Neural progenitor cell (in vitro differentiated cells): ENCODE measurements around the gene SLC9A4. TPM values are rescaled to one million over a fixed set of nuclear protein-coding genes. Genes with fewer than 3 reads are reported as not detected.
A peak's percentile ranks its signal among the peaks of the same experiment; 100 is the strongest.

Experiments used
- DNase-seq: peaks from one replicate; pipeline ENCODE4 v3.0.0-alpha.2; 2016; ENCODE audit warnings: low spot score
- H2AFZ ChIP-seq: fragments of 200-600 bp; sonication (generic); replicated peaks from 2 replicates; pipeline ENCODE4 v1.6.1; 2016; ENCODE audit warnings: antibody characterized with exemption
- H3F3A ChIP-seq: fragments of 200-600 bp; sonication (generic); 2 replicates; pipeline ENCODE4 v1.6.1; 2016; ENCODE audit warnings: antibody characterized with exemption, low read depth
- H3K27ac ChIP-seq: fragments of 200-600 bp; sonication (generic); 2 replicates; pipeline ENCODE4 v1.5.1; 2016; ENCODE audit warnings: mild to moderate bottlenecking
- H3K27me3 ChIP-seq: fragments of 200-600 bp; sonication (generic); 2 replicates; pipeline ENCODE4 v1.6.1; 2016; ENCODE audit warnings: mild to moderate bottlenecking, moderate library complexity
- H3K36me3 ChIP-seq: fragments of 200-600 bp; sonication (generic); 2 replicates; pipeline ENCODE4 v1.5.1; 2016
- H3K4me1 ChIP-seq: fragments of 200-600 bp; sonication (generic); 2 replicates; pipeline ENCODE4 v1.6.1; 2016; ENCODE audit warnings: mixed run types
- H3K4me2 ChIP-seq: fragments of 200-600 bp; sonication (generic); 2 replicates; pipeline ENCODE4 v1.6.1; 2016
- H3K4me3 ChIP-seq: fragments of 200-600 bp; sonication (generic); 2 replicates; pipeline ENCODE4 v1.5.1; 2016
- H3K79me2 ChIP-seq: fragments of 200-600 bp; sonication (generic); 2 replicates; pipeline ENCODE4 v1.6.1; 2016; ENCODE audit warnings: low read depth
- H3K9ac ChIP-seq: fragments of 200-600 bp; sonication (generic); 2 replicates; pipeline ENCODE4 v1.6.1; 2016
- H3K9me3 ChIP-seq: fragments of 200-600 bp; sonication (generic); 2 replicates; pipeline ENCODE4 v1.5.1; 2016; ENCODE audit warnings: low read depth
- H4K20me1 ChIP-seq: fragments of 200-600 bp; sonication (generic); 2 replicates; pipeline ENCODE4 v1.6.1; 2016; ENCODE audit warnings: low read depth
- H3K27ac Mint-ChIP-seq: 3 replicates; pipeline ENCODE4 v1.8.0; 2021; ENCODE audit warnings: mixed read lengths
- H3K27me3 Mint-ChIP-seq: 2 replicates; pipeline ENCODE4 v1.8.0; 2022; ENCODE audit warnings: low read depth, mild to moderate bottlenecking, inconsistent platforms, moderate library complexity, mixed read lengths; ENCODE audit not compliant: insufficient read depth
- H3K36me3 Mint-ChIP-seq: 3 replicates; pipeline ENCODE4 v1.8.0; 2021; ENCODE audit warnings: mixed read lengths
- H3K4me1 Mint-ChIP-seq: 3 replicates; pipeline ENCODE4 v1.8.0; 2021; ENCODE audit warnings: mixed read lengths
- H3K4me3 Mint-ChIP-seq: 3 replicates; pipeline ENCODE4 v1.8.0; 2021; ENCODE audit warnings: mild to moderate bottlenecking, moderate library complexity, mixed read lengths
- H3K9me3 Mint-ChIP-seq: 3 replicates; pipeline ENCODE4 v1.8.0; 2020; ENCODE audit warnings: mixed read lengths
- EZH2 ChIP-seq: fragments of 200-600 bp; sonication (generic); IDR thresholded peaks from 2 replicates; pipeline ENCODE4 v1.6.1; 2017; ENCODE audit warnings: antibody characterized with exemption, mild to moderate bottlenecking, moderate library complexity
- EZH2phosphoT487 ChIP-seq: fragments of 200-600 bp; sonication (generic); IDR thresholded peaks from 2 replicates; pipeline ENCODE4 v1.6.1; 2017; ENCODE audit warnings: antibody characterized with exemption
- total RNA-seq: library from RNA; depleted of rRNA; stranded (reverse); fragments of >200 nt; gene quantifications from 2 replicates; pipeline ENCODE4 v1.2.3, GENCODE V29; 2015; ENCODE audit warnings: low replicate concordance
- TF ChIP-seq, protein P1 (sequence below): fragments of 200-600 bp; sonication (generic); IDR thresholded peaks from 2 replicates; pipeline ENCODE4 v1.5.1; 2017; ENCODE audit warnings: antibody characterized with exemption, mild to moderate bottlenecking

SLC9A4 gene
- total RNA-seq, 1 donor from 2014 or later: not detected

DNA sequence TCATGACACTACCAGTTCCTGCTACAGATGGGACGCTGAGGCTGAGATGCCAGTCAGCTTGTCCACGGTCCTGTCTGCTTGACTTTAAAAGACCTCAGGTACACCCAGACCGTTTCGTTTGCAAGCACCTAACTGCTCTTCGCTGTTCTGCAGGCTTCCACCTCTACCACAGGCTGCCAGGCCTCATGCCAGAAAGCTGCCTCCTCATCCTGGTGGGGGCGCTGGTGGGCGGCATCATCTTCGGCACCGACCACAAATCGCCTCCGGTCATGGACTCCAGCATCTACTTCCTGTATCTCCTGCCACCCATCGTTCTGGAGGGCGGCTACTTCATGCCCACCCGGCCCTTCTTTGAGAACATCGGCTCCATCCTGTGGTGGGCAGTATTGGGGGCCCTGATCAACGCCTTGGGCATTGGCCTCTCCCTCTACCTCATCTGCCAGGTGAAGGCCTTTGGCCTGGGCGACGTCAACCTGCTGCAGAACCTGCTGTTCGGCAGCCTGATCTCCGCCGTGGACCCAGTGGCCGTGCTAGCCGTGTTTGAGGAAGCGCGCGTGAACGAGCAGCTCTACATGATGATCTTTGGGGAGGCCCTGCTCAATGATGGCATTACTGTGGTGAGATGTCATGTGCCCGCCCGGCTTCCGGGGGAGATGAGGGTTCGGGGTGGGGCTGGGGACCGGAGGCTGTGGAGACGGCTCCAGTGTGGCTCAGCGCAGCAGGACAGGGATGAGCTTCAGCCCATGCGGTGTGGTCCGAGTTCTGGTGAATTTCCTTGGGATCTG lies 5.9 kb downstream of the SLC9A4 start:
- Mint-ChIP-seq H3K27ac (no peak overlapping the region), H3K9me3 (no peaks in the 10 kb centered on the region), H3K27me3 (no peaks in the 10 kb centered on the region), H3K36me3 (no peaks in the 10 kb centered on the region), H3K4me3 (no peak overlapping the region), H3K4me1 (no peaks in the 10 kb centered on the region)
- Histone ChIP-seq H3K4me3 (no peak overlapping the region), H3K4me1 (no peaks in the 10 kb centered on the region), H3K9me3 (no peaks in the 10 kb centered on the region), H2AFZ (no peak overlapping the region), H3K4me2 (no peak overlapping the region), H3F3A (no peaks in the 10 kb centered on the region), H3K27ac (no peak overlapping the region), H4K20me1 (no peaks in the 10 kb centered on the region), H3K27me3 (no peaks in the 10 kb centered on the region), H3K36me3 (no peaks in the 10 kb centered on the region), H3K9ac (no peak overlapping the region), H3K79me2 (no peaks in the 10 kb centered on the region)
- no peak for DNase-seq
- no peak for TF ChIP-seq EZH2
- TF ChIP-seq, protein P1, sequence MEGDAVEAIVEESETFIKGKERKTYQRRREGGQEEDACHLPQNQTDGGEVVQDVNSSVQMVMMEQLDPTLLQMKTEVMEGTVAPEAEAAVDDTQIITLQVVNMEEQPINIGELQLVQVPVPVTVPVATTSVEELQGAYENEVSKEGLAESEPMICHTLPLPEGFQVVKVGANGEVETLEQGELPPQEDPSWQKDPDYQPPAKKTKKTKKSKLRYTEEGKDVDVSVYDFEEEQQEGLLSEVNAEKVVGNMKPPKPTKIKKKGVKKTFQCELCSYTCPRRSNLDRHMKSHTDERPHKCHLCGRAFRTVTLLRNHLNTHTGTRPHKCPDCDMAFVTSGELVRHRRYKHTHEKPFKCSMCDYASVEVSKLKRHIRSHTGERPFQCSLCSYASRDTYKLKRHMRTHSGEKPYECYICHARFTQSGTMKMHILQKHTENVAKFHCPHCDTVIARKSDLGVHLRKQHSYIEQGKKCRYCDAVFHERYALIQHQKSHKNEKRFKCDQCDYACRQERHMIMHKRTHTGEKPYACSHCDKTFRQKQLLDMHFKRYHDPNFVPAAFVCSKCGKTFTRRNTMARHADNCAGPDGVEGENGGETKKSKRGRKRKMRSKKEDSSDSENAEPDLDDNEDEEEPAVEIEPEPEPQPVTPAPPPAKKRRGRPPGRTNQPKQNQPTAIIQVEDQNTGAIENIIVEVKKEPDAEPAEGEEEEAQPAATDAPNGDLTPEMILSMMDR: peak; percentile 18

DNA sequence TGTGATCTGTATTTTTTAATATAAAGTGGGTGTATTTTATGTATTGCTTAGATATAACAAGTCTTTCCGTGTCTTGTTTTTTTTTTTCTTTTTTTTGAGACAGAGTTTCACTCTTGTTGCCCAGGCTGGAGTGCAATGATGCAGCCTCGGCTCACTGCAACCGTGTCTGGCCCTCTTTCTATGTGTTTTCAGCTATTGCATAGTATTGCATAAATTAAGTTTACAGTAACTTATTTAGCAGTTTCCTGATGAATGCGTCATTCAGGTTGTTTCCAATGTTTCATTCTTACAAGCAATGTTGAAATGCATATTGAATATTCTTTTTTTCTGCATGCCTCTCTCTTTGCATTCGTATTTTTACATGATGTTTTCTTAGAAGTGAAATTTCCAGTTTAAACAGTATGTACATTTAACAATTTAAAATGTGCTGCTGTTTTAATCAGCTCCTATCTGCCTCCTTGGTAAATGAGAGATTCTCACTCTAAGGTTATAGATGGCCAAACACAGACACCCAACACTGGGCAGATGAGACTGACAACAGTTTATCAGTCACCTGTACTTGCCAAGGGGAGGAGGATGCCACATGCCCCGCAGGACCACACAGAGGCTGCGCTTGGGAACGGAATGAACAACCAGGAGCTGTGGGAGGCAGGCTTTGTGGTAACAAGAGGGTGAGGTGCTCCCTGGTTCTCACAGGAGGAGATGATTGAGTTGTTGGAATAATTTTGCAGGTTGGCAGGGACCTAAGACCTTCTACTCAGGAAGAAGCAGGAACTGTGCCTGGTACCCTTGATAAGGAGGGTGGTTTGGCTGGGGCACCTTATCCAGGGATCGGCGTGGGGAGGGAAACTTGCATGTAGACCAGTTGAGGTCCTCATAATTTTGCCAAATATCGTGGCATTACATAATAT lies 7.5 kb downstream of the SLC9A4 start:
- no peak for DNase-seq

GRCh38 chr2:102481931-102482330 lies 8.9 kb downstream of the SLC9A4 start:
- Histone ChIP-seq H3K4me1 (no peaks in the 10 kb centered on the region), H2AFZ (no peak overlapping the region), H3F3A (no peaks in the 10 kb centered on the region), H3K36me3 (no peaks in the 10 kb centered on the region), H3K27ac (no peak overlapping the region), H4K20me1 (no peaks in the 10 kb centered on the region), H3K4me2 (no peak overlapping the region), H3K4me3 (no peak overlapping the region), H3K27me3 (no peaks in the 10 kb centered on the region), H3K79me2 (no peaks in the 10 kb centered on the region), H3K9me3 (no peaks in the 10 kb centered on the region), H3K9ac (no peak overlapping the region)
- TF ChIP-seq EZH2 (no peak), EZH2phosphoT487 (no peak)
- TF ChIP-seq, protein P1: no peak
- Mint-ChIP-seq H3K4me1 (no peaks in the 10 kb centered on the region), H3K36me3 (no peaks in the 10 kb centered on the region), H3K27me3 (no peaks in the 10 kb centered on the region), H3K27ac (no peak overlapping the region), H3K4me3 (no peak overlapping the region), H3K9me3 (no peaks in the 10 kb centered on the region)
- DNase-seq: no peak

More for the DNA sequence above, 7.5 kb downstream of the SLC9A4 start:
- no peak overlapping the region for H3K27ac Mint-ChIP-seq
- no peaks in the 10 kb centered on the region for H3K27me3 Mint-ChIP-seq
- no peaks in the 10 kb centered on the region for H3K4me1 ChIP-seq
- no peaks in the 10 kb centered on the region for H3K27me3 ChIP-seq
- H3K9me3 ChIP-seq: no peaks in the 10 kb centered on the region
- no peak overlapping the region for H3K4me2 ChIP-seq
- H3K36me3 ChIP-seq: no peaks in the 10 kb centered on the region
- H4K20me1 ChIP-seq: no peaks in the 10 kb centered on the region
- no peak overlapping the region for H3K4me3 ChIP-seq
- no peak overlapping the region for H2AFZ ChIP-seq
- no peaks in the 10 kb centered on the region for H3K79me2 ChIP-seq
- no peak for TF ChIP-seq EZH2phosphoT487
- no peak overlapping the region for H3K9ac ChIP-seq
- H3K36me3 Mint-ChIP-seq: no peaks in the 10 kb centered on the region
- no peaks in the 10 kb centered on the region for H3K9me3 Mint-ChIP-seq
- H3F3A ChIP-seq: no peaks in the 10 kb centered on the region
- no peak overlapping the region for H3K27ac ChIP-seq
- H3K4me1 Mint-ChIP-seq: no peaks in the 10 kb centered on the region
- no peak overlapping the region for H3K4me3 Mint-ChIP-seq
